Measurements from ENCODE around the gene RHCE.

- TF ChIP-seq CTCF (IDR thresholded peaks at IDR 0.05) (no peak), TCF7L2 (IDR thresholded peaks at IDR 0.05; ENCODE audit: low read depth, low read length) (no peak), POLR2AphosphoS5 (IDR thresholded peaks at IDR 0.05; ENCODE audit: low read depth, low read length) (no peak)
Observed at GRCh38 chr1:25456502-25456901, 35.9 kb upstream of the RHCE start.

All from Panc1 (cell line).